ENCODE data around the gene P4HA2. TPM values are rescaled to one million over a fixed set of nuclear protein-coding genes. Genes with fewer than 3 reads are reported as not detected.

P4HA2 gene
- total RNA-seq, 2 donors from 2014 or later: 32.3 to 57.9 TPM

DNA sequence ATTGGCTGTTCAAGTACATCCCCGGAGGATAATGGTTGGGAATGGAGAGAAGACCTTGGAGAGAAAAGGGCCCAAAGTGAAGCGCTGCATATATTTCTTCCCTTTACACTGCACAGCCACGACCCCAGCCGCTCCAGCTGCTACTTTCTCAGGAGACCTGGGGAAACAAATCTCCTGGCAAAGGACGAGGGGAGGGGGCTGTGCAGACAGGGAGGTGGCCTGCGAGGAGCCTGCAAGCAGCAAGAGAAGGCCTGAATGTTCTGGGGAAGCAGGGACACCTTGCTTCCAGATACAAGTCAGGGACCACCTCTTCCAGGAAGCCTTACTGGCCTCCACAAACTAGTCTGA is 29.1 kb upstream of the P4HA2 start:
- peaks cover 28% of the 10 kb centered on the region for H3K4me1 ChIP-seq
- H3K36me3 ChIP-seq (replicated peaks in 1 of 2; ENCODE audit: insufficient read depth in 1 of 2, low read depth in 2 of 2): no peaks in the 10 kb centered on the region
- ATAC-seq (no peak), DNase-seq (peak in 1 of 4 donors; percentile 8)
- TF ChIP-seq, protein P1, sequence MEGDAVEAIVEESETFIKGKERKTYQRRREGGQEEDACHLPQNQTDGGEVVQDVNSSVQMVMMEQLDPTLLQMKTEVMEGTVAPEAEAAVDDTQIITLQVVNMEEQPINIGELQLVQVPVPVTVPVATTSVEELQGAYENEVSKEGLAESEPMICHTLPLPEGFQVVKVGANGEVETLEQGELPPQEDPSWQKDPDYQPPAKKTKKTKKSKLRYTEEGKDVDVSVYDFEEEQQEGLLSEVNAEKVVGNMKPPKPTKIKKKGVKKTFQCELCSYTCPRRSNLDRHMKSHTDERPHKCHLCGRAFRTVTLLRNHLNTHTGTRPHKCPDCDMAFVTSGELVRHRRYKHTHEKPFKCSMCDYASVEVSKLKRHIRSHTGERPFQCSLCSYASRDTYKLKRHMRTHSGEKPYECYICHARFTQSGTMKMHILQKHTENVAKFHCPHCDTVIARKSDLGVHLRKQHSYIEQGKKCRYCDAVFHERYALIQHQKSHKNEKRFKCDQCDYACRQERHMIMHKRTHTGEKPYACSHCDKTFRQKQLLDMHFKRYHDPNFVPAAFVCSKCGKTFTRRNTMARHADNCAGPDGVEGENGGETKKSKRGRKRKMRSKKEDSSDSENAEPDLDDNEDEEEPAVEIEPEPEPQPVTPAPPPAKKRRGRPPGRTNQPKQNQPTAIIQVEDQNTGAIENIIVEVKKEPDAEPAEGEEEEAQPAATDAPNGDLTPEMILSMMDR (IDR thresholded peaks at IDR 0.05): no peak
- TF ChIP-seq POLR2A (IDR thresholded peaks at IDR 0.05): no peak
- H3K4me3 ChIP-seq: no peak overlapping the region
- H3K27me3 ChIP-seq: no peaks in the 10 kb centered on the region
- H3K27ac ChIP-seq: no peak overlapping the region
- WGBS, 2 donors: 78 to 84% methylated on average over 6 of the region's 6 CpGs
- intact Hi-C loops (cut with DNase I): no loop called here
- H3K9me3 ChIP-seq: no peaks in the 10 kb centered on the region

GRCh38 chr5:132256086-132256782 is 28.6 kb upstream of the P4HA2 start:
- WGBS, 2 donors: 96 to 100% methylated on average over 4 of the region's 4 CpGs
- Histone ChIP-seq H3K4me3 (no peak overlapping the region), H3K9me3 (no peaks in the 10 kb centered on the region), H3K27ac (no peak overlapping the region), H3K4me1 (peaks cover 25% of the 10 kb centered on the region), H3K27me3 (no peaks in the 10 kb centered on the region), H3K36me3 (replicated peaks in 1 of 2; ENCODE audit: insufficient read depth in 1 of 2, low read depth in 2 of 2) (no peaks in the 10 kb centered on the region)
- TF ChIP-seq, protein P1 (IDR thresholded peaks at IDR 0.05): no peak
- TF ChIP-seq POLR2A (IDR thresholded peaks at IDR 0.05): no peak
- ATAC-seq (no peak), DNase-seq (peak in 1 of 4 donors; percentile 2)
- intact Hi-C loops (cut with DNase I): no loop called here

- intact Hi-C loops (cut with DNase I): no loop called here
- Histone ChIP-seq H3K4me1 (peaks cover 18% of the 10 kb centered on the region), H3K27ac (peak overlapping the region in 3 of 4 donors; percentile 5 to 13 (median 7)), H3K36me3 (replicated peaks in 1 of 2; ENCODE audit: insufficient read depth in 1 of 2, low read depth in 2 of 2) (no peaks in the 10 kb centered on the region), H3K9me3 (no peaks in the 10 kb centered on the region), H3K27me3 (no peaks in the 10 kb centered on the region), H3K4me3 (no peak overlapping the region)
- peak; percentile 72 for ATAC-seq
- no peak for TF ChIP-seq POLR2A (IDR thresholded peaks at IDR 0.05)
- TF ChIP-seq, protein P1 (IDR thresholded peaks at IDR 0.05): peak in 1 of 7 experiments; percentile 15
- WGBS, 2 donors: 31 to 50% methylated on average over 6 to 7 of the region's 7 CpGs
- DNase-seq: peak; percentile 63 to 92 (median 84)
Observed at GRCh38 chr5:132254321-132254977, 26.8 kb upstream of the P4HA2 start.

GRCh38 chr5:132253452-132254320 is 26.0 kb upstream of the P4HA2 start:
- TF ChIP-seq, protein P1 (IDR thresholded peaks at IDR 0.05): no peak
- no peak for TF ChIP-seq POLR2A (IDR thresholded peaks at IDR 0.05)
- 85 to 89% methylated on average over 6 to 8 of the region's 8 CpGs for WGBS, 2 donors
- Histone ChIP-seq H3K27ac (peak overlapping the region in 3 of 4 donors; percentile 5 to 13 (median 7)), H3K4me3 (no peak overlapping the region), H3K36me3 (replicated peaks in 1 of 2; ENCODE audit: insufficient read depth in 1 of 2, low read depth in 2 of 2) (no peaks in the 10 kb centered on the region), H3K4me1 (peaks cover 18% of the 10 kb centered on the region), H3K27me3 (no peaks in the 10 kb centered on the region), H3K9me3 (no peaks in the 10 kb centered on the region)
- intact Hi-C loops (cut with DNase I): no loop called here
- peak in 2 of 4 donors; percentile 10 to 11 for DNase-seq
- no peak for ATAC-seq

All from body of pancreas (tissue), 4 donors.